GM21367 (cell line): Measurements from ENCODE around the gene CCDC15.

Experiments used
- ATAC-seq: cut with Tn5 transposase; IDR thresholded peaks from one replicate; pipeline ENCODE4 v1.9.1; 2021; ENCODE audit not compliant: unreplicated experiment

CCDC15 gene

GRCh38 chr11:125062931-125063428 is 109.0 kb downstream of the CCDC15 start, which contains the start of gene SLC37A2:
TSS of gene SLC37A2 (plus strand) at chr11:125063305. CDS start at chr11:125063368, 63 bp downstream.
- ATAC-seq = peak; percentile 94

GRCh38 chr11:125063429-125064043 is 109.5 kb downstream of the CCDC15 start:
- ATAC-seq = peak; percentile 9

DNA sequence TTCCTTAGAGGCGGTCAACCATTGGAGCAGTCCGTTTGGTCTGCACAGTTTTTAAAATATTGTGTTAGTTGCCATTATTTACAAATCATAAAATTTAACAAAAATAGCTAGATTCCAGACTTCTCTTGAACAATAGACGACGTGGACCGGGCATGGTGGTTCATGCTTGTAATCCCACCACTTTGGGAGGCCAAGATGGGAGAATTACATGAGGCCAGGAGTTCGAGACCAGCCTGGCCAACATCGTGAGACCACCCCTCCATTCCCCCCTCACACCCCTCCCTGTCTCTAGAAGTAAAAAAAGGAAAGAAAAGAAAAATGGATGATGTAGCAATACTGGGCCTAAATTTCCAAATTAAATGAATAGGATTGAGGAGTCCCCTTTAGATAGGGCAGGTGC is 110.1 kb downstream of the CCDC15 start:
- no peak for ATAC-seq

- no peak for ATAC-seq
Observed at GRCh38 chr11:125068368-125068767, 114.4 kb downstream of the CCDC15 start.

DNA sequence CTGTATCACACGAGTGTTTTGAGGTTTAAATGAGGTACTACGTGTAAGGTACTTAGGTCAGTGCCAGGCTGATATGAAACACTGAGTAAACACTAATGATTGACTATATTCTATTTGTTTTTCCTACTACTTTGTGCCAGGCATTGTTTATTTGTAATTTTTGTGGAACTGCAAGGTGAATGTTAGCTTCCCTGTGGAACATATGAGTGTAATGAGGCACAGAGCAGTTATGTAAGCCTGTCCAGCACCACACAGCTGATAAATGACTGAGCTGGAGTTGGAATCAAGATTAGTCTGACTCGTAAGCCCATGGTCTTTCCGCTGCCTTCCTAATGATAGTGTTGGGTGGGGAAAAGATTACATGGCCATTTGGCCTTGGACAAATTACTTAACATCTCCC is 115.0 kb downstream of the CCDC15 start:
- no peak for ATAC-seq

DNA sequence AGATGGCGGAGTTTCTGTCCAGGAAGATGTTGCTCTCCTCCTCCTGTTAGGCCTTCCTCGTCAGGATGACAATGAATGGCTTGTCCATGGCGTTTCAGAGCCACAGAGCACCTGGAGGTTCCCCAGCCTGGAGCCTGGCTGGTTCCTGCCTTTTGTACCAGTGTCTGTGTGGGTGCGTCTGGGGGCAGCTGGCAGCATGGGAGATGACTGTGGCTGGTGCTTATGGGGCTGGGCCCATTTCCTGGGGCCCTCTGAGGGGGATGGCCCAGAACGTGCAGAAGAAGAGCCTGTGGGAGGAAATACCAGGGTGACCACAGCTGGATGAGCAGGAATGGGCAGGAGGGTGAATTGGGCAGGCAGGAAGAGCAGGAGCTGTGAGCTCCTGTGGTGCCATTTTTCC is 115.8 kb downstream of the CCDC15 start:
- no peak for ATAC-seq

- ATAC-seq = peak; percentile 68
Observed at GRCh38 chr11:125070699-125071254, 116.8 kb downstream of the CCDC15 start.

DNA sequence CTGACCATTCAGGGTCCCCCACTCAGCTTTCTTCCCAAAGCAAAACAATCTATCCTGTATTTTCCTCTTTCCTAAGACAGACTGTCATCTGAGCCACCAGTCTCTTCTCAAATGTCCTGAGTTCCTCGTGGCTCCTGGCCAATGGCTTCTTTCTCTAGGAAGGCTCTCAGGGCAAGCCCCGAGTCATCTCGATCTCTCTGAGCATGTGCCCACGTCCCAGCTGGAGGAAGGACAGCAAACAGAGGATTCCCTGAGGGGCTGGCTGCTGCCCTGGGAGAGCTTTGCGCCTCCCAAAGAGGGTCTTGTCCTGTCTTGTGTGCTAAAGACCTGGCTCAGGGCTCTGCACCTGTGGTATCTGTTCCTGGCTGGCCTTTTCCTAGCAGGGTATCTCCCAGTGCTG is 117.4 kb downstream of the CCDC15 start:
- ATAC-seq = no peak

DNA sequence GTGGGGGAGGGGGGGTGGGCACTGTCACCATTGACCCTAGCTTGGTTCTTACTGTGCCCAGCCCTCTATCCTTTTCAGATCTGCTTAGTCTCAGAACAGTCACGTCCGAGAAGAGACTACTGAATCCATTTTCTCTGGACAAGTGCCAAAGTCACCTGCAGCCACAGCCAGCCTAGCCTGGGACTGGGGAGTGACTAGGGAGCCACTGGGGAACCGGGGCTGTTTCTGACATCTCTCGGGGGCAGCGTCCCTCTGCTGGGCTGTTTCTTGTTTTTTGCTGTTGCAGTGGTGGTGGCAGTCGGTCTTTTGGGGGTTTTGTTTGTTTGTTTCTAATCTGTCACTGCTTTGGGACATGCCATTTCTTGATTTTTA is 117.8 kb downstream of the CCDC15 start:
- ATAC-seq = no peak

- ATAC-seq = peak; percentile 80
Observed at GRCh38 chr11:125072218-125072960, 118.4 kb downstream of the CCDC15 start.

DNA sequence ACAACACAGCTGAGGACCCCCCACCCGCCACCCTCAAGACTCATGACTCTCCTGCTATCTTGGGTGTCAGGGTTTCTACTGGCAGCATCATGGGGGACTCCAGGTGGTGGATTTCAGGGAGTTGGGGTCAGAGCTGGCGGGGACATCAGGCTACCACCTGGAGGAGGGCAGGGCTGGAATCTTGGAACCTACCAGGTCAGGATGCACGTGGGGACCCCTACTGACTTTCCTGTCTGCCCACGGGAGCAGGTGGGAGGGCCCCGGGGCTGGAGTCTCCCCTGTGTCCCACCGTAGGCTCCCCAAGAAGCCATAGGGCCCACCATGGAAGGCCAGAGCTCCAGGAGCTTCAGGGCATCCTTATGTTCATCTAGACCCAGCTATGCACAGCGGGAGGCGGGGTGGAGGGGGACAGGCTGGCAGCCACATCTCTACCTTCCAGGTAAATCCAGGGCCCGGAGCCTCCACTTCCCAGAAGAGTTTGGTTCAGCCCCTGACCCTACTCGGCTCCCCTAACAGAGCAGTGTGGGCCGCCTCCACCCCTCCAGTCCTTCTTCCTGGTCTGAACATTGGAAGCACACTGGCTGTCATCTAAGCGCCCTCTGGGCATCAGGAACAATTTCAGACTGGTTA is 119.1 kb downstream of the CCDC15 start:
- ATAC-seq = no peak

DNA sequence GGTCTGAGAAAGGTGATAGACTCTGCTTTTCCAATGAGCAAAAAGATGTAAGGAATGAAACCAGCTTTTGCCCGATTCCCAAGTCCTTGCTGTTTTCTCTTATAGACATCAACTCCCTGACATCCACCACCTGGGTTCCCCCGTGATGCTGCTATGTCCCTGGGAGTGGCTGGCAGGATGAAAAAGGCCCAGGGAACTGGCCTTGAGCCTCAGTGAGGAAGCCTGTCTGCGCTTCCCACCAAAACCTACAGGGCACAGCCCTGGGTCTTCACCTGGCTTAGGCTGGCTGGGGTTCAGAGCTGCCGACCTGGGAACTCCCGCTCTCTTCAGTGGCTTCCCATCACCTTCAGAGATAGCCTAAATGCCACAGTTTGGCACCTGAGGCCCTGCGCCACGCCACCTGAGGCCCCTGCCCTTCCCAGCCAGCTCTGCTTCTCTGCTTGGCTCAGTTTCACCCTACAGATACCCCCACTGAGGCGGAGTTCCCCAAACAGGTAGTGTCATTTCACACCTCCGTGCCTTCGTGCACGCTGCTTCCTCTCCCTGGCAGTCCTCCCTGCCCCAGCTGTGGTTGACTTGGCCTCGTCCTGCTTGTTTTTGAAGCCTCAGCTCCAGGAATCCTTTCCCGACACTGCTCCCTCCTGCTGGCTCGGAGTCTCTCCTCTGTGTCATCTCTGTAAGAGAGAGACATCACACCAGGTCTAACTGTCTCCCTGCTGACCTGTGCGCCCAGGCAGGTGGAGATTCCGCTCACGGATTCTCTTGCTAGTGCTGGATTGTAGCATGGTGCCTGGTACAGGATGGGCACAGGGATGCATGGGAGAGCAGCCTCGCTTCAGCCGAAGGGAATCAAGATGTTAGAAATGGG is 119.8 kb downstream of the CCDC15 start:
- ATAC-seq = no peak

DNA sequence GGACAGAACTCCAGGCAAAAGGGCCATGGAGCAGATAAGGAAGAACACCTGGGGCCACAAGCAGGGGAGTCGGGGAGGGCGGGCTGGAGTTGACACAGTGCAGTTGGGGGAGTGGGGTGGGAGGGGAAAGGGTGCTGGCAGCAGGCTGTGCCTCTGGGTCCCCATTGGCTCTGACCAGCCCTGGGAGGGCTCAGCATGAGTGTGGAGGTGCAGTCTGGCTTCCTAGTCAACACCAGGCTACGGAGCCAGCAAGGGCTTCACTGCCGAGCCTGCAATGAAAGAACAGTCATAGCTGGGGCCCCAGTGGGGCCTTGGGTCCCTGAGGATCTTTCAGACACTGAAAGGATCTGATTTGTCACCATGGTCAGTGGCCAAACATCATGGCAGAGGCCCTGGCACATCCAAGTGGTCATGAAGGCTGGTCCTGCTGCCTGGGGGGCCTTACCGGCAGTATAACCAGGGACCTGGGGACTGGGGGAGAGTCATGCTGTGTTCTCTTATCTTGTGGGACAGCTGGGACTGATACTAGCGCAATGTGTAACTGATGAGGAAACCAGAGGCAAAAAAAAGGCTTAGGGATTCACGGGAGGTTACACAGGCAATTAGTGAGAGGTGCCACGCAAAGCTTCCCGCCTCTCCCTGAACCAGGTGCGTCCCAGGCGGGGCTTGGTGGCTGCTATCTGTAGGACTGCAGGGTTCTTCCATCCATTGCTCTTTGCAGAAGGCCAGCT is 120.7 kb downstream of the CCDC15 start:
- ATAC-seq = no peak

DNA sequence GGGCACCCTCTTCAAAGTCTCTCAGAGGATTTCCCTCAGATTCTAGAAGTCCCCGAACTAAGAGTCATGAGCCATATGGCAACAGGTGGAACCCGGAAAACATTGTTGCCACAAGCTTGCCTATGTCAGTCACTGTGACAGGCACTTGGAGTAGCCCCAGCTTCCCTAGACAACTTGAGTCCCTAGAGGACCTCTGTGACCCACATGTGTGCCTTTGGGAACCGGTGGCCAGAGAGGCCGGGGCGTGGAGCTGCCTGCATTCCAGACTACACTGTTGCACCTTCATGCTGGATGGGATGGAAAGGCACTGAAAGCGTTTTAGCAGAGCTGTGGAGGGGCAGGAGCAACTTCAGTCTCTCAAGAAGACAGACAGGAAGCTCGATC is 121.2 kb downstream of the CCDC15 start:
- ATAC-seq = no peak

GRCh38 chr11:125075900-125076317 is 121.9 kb downstream of the CCDC15 start:
- ATAC-seq = no peak

DNA sequence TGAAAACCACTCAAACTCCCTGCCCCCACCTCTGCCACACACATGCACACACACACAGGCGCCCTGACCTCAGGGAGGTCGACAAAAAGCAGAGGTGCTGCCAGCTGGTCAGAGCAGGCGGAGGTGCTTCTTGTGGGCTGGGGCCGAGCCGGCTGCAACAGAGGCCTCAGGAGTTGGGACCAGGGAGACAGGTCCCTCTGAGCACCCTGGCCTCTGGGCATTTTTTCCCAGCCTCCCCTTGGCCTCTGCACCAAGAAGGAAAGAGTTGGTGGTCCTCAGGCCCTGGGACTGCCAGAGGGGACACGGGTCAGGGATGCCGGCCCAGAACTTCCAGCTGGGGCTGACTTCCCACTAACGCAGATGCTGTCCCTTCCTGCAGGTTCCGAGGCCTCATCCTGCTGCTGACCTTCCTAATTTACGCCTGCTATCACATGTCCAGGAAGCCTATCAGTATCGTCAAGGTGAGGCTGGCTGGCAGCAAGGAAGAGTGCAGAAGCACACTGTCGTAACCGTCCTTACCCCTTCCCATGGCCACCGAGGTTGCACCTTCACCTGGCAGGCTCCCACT is 122.5 kb downstream of the CCDC15 start:
- ATAC-seq = no peak

GRCh38 chr11:125078016-125078415 is 124.0 kb downstream of the CCDC15 start:
- no peak for ATAC-seq

GRCh38 chr11:125078516-125079140 is 124.6 kb downstream of the CCDC15 start:
- ATAC-seq = no peak

DNA sequence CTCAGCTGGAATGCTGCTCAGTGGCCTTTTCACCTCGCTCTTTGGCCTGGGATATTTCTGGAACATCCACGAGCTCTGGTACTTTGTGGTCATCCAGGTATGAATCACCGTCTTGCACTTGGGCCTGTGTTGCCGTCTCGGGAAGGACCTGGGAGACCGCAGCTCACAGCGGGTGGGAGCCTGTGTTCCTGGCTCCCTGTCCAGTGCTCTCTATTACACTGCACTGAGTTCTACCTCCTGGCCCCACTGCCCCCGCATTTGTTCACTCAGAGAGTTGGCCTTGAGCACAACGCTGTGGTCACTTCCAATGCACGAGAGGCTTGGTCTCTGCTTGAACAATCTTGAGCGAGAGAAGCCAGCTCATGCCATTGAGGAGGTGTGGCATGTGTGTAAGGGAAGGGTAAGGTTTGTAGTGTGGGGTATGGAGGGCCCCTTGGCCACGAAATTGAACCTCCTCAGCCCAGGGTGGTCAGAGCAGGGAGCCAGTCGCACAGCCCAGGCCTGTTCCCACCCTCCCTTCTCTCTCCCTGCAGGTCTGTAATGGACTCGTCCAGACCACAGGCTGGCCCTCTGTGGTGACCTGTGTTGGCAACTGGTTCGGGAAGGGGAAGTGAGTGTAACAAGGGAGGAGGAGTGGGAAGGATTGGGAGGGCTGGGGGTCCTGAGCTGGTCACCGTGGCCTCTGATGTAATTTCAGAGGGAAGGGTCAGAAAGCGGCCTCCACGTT is 125.3 kb downstream of the CCDC15 start:
- no peak for ATAC-seq
